D341Med (cell line): ENCODE measurements around the gene LRMDA.

ENCODE experiments used
- DNase-seq: peaks from one replicate; pipeline ENCODE4 v3.0.0; 2012; ENCODE audit warnings: low spot score

LRMDA gene

DNA sequence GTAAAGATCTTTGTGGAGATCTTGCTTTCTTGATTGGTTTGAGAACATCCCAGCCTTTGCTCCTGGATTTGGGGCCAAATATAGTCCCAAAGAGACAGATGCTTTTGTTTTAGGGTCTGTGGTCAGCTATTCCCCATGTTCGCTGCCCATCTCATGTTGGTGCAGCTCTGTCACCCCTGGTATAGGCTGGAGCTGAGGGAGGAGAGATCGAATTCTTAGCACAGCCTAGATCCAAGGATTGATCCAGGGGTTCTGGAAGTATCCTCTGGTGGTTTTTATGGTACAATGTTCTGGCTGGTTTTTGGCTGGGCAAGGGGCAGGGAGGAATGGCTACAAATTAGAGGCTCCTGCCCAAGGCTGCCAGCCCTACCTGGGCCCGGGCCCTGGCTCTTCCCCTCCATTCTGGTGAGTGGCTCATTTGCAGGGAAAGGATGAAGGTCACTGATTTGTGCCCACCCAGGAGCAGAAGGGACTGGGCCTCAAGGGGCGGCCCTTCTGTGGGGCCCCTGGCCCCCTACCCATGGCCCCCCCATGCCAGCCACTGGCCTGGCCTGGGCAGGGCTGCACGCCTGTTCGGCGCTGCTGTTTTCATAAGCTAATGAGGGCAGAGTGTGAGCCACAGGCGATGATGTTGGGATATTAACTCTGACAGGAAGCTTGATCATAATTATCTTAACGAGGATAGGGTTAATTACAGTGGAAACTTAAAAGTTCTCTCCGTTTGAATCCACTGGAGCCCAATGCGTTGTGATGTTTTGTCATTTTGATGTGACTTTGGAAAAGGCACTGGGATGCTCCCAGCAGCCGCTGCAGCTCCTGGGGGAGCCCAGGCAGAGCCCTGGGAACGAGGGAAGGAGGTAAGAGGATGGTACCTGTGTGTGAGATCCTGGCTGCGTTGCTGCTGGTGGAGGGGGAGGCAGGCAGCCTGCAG lies 600.6 kb downstream of the LRMDA start:
- DNase-seq, result no peak

DNA sequence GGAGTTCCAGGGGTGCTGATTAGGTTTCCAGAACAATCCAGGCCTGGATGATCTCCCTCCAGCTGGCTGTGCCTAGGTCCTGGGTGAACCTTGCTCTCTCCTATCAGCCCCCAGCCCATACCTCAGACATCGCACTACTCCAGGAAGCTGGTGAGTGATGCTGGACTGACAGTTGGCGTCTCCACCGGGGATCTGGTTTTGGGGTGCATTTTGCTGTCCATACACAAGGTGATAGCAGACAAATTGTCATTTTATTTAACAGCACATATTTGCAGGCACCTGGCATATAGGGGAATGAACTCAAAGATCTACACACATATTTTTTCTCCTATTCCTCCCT lies 601.2 kb downstream of the LRMDA start:
- DNase-seq, result no peak

DNA sequence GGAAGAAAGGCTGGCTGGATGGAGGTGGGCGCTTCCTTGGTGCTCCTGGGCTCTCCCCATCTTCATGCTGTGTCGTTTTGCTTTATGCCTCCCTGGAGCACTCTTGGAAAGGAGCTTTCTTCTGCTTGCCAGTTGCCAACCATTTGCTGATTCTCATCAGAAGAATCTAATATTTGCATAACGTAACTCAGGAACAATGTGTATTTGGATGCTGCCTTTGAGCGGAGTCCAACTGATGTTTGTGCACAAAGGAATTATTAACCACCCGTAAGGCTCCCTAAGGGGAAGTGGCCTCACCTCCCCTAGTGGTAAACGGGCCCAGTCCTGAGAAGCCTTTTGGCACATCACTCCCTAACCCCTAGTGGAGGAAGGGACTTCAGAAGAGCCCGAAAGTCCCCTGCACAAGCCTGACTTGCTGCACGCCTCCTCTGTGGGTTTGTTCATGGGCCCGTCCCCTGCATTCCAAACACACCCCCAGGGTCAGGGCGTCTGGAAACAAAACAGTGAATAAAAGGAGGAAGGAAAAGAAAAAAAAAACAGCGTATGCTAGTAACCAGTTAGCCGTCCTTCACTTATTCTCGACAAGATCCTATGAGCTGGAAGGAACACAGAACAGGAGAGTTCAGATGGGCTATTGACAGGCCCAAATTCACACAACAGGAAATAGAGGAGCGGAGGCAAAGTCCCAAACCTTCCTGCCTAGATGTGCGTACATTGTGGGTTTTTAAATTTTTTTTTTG lies 602.2 kb downstream of the LRMDA start:
- DNase-seq, result no peak

DNA sequence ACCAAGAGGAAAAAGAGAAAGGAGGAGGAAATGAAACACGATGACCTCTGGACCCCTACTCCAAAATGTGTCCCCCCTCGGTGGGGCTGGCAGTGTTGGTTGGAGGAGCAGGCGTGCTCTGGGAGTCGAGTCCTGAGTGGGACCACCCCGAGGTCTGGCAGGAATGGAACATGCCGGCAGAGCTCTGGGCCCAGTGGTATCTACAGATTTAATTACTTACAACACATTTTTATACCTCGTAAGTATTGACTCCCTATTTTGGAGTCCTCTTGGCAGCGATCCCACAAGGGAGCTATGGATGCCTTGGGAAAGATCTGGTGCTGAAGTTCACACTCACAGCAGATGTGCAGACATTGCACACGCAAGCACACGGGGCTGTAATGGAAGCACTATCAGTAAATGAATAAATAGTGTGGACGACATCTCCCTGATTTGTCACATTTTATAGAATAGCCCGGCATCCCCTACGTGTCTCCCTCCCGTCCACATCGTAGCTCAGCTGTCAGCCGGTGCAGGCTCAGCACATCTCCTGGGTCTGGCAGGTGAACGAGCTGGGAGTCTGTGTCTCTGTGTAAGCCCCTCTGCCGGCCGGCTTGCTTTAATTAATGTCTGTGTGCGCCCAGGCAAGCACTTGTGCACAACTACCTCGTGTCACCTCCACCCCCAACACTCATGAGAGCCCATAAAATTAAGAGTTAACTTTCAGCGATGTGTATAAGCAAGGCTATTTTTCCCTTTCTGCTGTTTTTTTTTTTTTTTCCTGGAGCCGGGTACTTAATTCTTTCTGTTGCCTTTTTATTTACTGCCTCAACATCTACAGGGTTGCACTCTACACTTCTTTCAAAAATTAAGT lies 603.2 kb downstream of the LRMDA start:
- no peak for DNase-seq

- DNase-seq, result no peak
Measured at GRCh38 chr10:76035206-76036110, 604.0 kb downstream of the LRMDA start.

GRCh38 chr10:76036111-76036940 lies 604.9 kb downstream of the LRMDA start:
- peak; percentile 70 for DNase-seq

DNA sequence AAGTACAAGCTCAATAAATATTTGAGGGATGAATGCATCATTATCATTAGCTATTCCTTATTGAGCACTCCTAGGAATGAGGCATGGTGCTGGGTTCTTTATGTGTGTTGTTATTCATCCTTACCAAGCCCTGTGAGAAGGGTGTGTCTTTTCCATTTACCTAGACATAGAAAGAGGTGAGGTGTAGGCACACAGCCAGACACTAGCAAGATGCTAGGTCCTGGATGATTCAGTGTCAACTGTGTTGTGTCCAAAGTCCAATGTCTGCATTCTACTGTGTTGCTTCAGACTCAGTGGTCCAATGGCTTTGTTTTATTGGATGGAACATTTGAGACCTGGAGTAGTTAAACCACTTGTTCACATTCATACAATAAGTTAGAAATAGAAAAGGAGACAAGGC lies 605.5 kb downstream of the LRMDA start:
- DNase-seq, result no peak

- no peak for DNase-seq
Measured at GRCh38 chr10:76037531-76038155, 606.2 kb downstream of the LRMDA start.

- no peak for DNase-seq
Measured at GRCh38 chr10:76038696-76039095, 607.3 kb downstream of the LRMDA start.

DNA sequence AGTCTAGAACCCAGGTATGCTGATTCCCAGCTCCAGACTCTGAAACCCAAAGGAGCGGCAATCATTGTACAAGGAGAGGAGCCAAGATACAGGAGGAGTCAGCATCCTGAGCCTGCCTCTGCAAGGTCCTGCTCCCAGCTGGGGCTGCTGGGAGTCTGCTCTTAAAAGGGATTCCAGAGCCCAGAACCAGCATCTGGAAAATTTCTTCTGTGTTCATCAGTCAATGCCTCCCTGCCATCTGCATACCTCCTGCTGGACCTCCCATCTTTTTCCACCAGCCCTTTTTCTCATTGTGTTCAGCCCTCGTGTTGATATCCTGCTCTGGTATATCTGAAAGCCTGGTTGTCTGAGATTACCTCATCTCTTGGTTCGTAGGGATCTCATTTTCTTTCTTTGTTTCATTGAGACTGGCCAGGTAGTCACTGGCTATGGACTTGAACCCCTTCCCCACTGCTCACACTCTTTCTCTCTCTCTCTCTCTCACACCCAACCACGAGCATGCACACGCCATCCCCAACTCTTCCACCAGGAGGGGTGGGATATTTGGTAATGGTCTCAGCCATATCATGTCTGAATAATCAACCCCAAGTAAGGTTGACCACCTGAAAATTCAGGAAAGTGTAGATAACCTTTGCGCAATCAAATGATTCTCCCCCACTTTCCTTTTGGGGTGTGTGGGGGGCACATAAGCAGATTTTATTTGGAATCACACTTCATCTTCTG lies 608.8 kb downstream of the LRMDA start:
- no peak for DNase-seq

DNA sequence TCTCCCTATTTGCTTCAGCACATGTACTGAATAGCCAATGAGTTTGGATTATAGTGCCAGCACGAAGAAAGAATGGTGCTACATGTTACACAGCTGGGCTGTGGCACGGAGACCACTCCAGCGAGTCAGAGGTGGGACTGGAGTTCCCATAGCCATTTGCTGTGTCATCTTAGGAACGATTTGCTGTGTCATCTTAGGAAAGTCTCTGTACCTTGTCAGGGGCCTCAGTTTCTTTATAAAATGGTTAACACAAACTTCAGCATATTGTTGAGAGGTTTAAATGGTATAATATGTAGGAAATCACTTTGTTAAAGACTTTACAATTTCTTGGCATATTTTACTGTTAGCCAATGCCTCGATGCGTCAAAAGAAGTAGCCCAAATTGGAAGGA lies 609.4 kb downstream of the LRMDA start:
- no peak for DNase-seq

GRCh38 chr10:76041551-76041950 lies 610.1 kb downstream of the LRMDA start:
- no peak for DNase-seq

DNA sequence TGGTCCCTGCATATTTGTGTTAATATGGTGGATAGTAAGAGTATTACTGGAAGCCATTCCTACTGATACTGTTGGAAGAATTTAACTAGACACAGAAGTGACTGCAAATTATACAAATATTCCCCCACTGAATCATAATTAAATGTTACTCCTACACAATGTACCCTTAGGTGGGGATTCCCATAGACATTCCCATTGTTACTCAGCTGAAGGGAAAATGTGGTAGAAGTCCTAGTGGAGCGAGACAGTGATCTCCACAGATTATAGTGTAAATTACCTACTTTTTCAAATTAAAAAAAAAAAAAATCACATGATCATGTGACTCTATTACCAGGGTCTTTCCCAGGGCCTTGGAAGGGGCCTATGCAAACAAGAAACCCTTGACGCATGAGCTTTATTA lies 611.8 kb downstream of the LRMDA start:
- no peak for DNase-seq

GRCh38 chr10:76044751-76045150 lies 613.3 kb downstream of the LRMDA start:
- DNase-seq, result no peak

GRCh38 chr10:76045174-76045573 lies 613.8 kb downstream of the LRMDA start:
- no peak for DNase-seq

DNA sequence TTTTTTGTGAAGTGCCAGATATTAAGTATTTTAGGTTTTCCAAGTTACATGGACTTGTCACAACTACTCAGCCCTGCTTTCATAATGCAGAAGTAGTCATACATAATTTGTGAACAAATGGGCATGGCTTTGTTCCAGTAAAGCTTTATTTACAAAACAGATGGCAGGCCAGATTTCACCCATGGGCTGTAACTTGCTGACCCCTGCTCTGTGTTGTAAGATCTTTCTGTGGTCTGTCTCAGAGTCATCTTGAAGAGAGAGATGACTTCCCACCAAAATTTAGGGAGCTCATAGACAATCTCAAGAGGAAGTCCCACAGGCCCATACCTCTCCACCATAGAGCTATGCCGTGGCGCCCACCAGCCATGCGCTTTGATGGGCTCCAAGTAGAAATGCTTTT lies 616.1 kb downstream of the LRMDA start:
- DNase-seq, result no peak

DNA sequence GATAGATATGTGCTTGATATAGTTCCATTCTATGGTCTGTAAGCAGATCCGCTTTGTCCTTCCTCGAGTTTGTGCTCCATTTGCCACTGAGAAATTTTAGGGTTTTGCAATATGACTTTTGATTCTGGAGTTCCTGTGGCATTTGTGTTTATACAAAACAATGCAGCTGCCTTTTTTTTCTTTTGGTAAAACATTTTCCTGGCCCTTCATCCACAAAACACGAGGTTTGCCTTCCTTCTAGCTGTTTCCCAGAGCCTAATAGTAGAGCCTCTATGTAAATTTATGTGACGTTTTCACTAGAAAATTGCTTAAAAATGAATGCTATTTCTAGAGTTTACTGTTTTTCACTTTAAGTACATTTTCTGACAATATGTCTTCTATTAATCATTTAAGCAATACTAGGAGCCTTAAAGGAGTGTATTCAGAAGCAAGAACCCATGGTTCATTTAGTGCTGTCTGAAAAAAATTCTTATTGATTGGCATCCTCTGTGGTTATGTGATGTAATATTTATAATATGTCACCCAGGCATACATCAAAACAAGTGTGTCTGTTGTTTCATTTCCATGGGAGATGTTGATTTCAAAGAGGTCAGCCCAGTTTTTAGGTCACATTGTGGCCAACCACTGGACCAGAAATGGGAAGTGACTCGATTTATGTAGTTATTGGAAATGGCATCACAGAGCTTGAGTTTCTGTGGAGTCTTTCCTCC lies 618.3 kb downstream of the LRMDA start:
- DNase-seq, result no peak

- DNase-seq, result no peak
Measured at GRCh38 chr10:76050291-76050625, 618.8 kb downstream of the LRMDA start.
